Measurements from ENCODE around the gene KRT75.

Gene KRT75

DNA sequence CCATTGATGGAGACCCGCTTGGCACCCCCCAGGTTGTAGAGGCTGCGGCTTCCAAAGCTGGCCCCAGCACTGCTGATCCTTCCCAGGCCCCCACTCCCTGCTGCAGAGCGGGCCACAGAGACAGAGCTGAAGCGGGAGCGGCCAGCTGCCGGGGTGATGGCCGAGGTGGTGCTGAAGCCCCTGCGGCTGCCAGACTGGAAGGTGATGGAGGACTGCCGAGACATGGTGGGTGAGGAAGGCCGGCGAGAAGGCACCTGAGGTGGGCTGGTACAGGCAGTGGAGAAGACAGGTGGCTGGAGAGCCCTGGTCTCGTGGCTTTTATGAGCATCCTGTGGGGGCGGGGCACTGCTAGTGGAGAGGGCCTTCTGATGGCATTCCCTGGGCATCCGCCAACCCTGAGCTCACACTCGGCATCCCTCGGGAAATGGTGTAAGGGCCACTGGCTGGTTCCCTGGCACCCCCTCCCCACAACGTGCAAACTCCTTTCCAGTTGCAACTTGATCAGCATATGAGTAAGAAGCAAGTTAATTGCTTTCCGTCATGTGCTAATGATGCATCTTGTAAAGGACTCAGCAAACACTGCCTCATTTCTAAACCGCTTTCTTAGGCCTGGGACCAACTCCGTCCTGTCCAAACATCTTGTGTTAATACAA lies at the start of gene KRT75:
TSS of gene KRT75 (minus strand) at position 291 of the 653 bp plus-strand sequence. CDS start at position 224, 67 bp downstream.
- H3K9ac ChIP-seq (ENCODE audit: low read length), result no peak within 1 kb of the TSS

DNA sequence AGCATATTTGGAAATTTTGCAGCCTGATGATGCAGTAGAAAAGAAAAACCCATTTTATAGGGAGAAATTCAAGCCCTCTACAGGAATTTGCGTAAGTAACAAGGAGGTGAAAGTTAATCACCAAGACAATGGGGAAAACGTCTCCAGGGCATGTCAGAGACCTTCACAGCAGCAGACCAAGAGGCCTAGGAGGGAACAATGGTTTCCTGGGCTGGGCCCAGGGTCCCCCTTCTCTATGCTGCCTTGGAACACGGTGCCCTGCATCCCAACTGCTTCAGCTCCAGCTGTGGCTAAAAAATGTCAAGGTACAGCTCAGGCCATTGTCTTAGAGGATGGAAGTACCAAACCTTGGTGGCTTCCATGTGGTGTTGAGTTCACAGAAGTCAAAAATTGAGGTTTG lies 45.9 kb upstream of the KRT75 start:
- Histone ChIP-seq H3K4me3 (ENCODE audit: low read depth, low read length) (no peak overlapping the region), H3K36me3 (ENCODE audit: control insufficient read depth, insufficient read depth, low read length) (no peaks in the 10 kb centered on the region), H3K9ac (ENCODE audit: low read length) (no peak overlapping the region), H3K27me3 (ENCODE audit: control insufficient read depth, insufficient read depth, low read length) (no peaks in the 10 kb centered on the region), H3K9me3 (ENCODE audit: control insufficient read depth, insufficient read depth, low read depth, low read length) (peaks cover 34% of the 10 kb centered on the region), H3K4me1 (ENCODE audit: control insufficient read depth, insufficient read depth, low read length) (no peaks in the 10 kb centered on the region), H3K27ac (ENCODE audit: low read depth, low read length) (no peak overlapping the region)

More for the DNA sequence above, at the start of gene KRT75:
- no peaks in the 10 kb centered on the region for H3K36me3 ChIP-seq (ENCODE audit: control insufficient read depth, insufficient read depth, low read length)
- no peaks in the 10 kb centered on the region for H3K9me3 ChIP-seq (ENCODE audit: control insufficient read depth, insufficient read depth, low read depth, low read length)
- peaks cover 5% of the 10 kb centered on the region for H3K4me1 ChIP-seq (ENCODE audit: control insufficient read depth, insufficient read depth, low read length)
- H3K27me3 ChIP-seq (ENCODE audit: control insufficient read depth, insufficient read depth, low read length), result peaks cover 10% of the 10 kb centered on the region; the same call in 1 of the 2 replicates
- H3K4me3 ChIP-seq (ENCODE audit: low read depth, low read length), result no peak within 1 kb of the TSS
- no peak within 1 kb of the TSS for H3K27ac ChIP-seq (ENCODE audit: low read depth, low read length)

DNA sequence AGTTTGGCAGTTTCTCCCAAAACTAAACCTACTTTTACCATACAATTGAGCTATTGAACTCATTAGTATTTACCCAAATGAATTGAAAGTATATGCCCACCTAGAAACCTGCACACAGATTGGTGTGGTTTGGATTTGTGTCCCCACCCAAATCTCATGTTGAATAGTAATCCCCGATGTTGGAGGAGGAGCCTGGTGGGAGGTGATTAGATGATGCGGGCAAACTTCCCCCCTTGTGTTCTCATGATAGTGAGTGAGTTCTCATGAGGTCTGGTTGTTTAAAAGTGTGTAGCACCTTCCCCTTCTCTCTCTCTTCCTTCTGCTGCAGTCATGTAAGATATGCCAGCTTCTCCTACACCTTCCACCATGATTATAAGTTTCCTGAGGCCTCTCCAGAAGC lies 43.5 kb upstream of the KRT75 start:
- no peak overlapping the region for H3K9ac ChIP-seq (ENCODE audit: low read length)
- no peaks in the 10 kb centered on the region for H3K27me3 ChIP-seq (ENCODE audit: control insufficient read depth, insufficient read depth, low read length)
- H3K9me3 ChIP-seq (ENCODE audit: control insufficient read depth, insufficient read depth, low read depth, low read length), result peaks cover 34% of the 10 kb centered on the region
- H3K36me3 ChIP-seq (ENCODE audit: control insufficient read depth, insufficient read depth, low read length), result no peaks in the 10 kb centered on the region
- H3K4me1 ChIP-seq (ENCODE audit: control insufficient read depth, insufficient read depth, low read length), result no peaks in the 10 kb centered on the region
- no peak overlapping the region for H3K27ac ChIP-seq (ENCODE audit: low read depth, low read length)
- H3K4me3 ChIP-seq (ENCODE audit: low read depth, low read length), result no peak overlapping the region

DNA sequence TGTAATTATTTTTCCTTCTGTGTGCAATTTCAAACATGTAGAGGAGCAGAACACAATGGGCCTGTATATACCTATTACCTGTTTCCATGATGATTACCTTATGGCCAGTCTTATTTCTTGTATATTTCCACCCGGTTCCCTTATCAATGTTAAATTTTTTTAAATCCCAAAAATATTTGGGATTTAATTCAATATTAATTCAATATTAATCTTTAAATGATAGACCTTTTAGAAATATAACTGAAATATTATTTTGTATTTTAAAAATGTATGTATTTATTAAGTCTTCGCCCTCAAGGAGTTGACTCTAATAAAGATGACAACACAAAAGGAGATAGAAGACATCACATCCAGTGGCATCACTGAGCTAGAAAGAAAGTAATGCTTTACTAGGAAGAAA lies 40.0 kb upstream of the KRT75 start:
- H3K27ac ChIP-seq (ENCODE audit: low read depth, low read length), result no peak overlapping the region
- H3K9ac ChIP-seq (ENCODE audit: low read length), result no peak overlapping the region
- no peaks in the 10 kb centered on the region for H3K27me3 ChIP-seq (ENCODE audit: control insufficient read depth, insufficient read depth, low read length)
- no peak overlapping the region for H3K4me3 ChIP-seq (ENCODE audit: low read depth, low read length)
- H3K36me3 ChIP-seq (ENCODE audit: control insufficient read depth, insufficient read depth, low read length), result no peaks in the 10 kb centered on the region
- H3K4me1 ChIP-seq (ENCODE audit: control insufficient read depth, insufficient read depth, low read length), result no peaks in the 10 kb centered on the region
- H3K9me3 ChIP-seq (ENCODE audit: control insufficient read depth, insufficient read depth, low read depth, low read length), result peaks cover 36% of the 10 kb centered on the region

DNA sequence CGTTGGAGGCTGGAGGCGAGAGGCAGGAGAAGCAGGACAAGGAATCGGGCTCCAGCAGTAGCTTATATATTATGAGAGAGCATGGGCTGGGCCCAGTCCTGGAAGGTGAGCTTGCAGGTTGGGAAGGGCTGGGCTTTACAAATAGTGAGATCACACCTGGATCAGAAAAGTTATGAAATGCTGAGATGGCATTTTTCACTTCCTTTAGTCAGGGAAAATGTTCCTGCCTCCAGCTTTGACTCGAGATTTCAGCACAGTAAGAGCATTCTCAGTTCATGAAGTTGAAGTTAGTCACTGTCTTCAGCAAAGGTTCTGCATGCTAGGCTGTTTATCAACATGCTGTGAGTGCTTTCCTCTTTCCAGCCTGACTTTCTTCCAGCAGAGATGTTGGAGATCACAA lies 39.6 kb upstream of the KRT75 start, which contains the start of gene KRT6C:
TSS of gene KRT6C (minus strand) at position 38 of the 400 bp plus-strand sequence. CDS start 68 bp downstream, outside the sequence.
- Histone ChIP-seq H3K36me3 (ENCODE audit: control insufficient read depth, insufficient read depth, low read length) (no peaks in the 10 kb centered on the region), H3K27ac (ENCODE audit: low read depth, low read length) (no peak within 1 kb of the TSS), H3K9me3 (ENCODE audit: control insufficient read depth, insufficient read depth, low read depth, low read length) (peaks cover 32% of the 10 kb centered on the region), H3K9ac (ENCODE audit: low read length) (no peak within 1 kb of the TSS), H3K27me3 (ENCODE audit: control insufficient read depth, insufficient read depth, low read length) (no peaks in the 10 kb centered on the region), H3K4me1 (ENCODE audit: control insufficient read depth, insufficient read depth, low read length) (no peaks in the 10 kb centered on the region), H3K4me3 (ENCODE audit: low read depth, low read length) (no peak within 1 kb of the TSS)

DNA sequence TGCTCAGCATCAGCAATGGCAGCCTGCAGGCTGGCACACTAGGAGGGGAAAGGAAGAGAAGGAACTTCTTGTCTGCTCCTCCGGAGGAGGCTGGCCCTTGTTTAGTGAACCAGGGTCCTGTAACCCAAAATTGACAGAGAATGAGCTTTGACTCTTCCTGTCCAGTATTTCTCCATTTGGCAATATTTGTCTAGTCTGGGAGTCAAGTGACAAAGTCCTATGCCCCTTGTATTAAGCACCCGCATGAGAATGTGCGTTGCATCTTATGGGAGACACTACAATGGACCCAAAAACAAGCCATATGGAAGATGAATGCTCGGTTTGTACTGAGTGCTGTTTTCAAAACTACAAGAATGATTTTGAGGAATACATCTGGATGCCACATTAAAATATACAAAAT lies 35.7 kb upstream of the KRT75 start:
- Histone ChIP-seq H3K4me1 (ENCODE audit: control insufficient read depth, insufficient read depth, low read length) (no peaks in the 10 kb centered on the region), H3K9me3 (ENCODE audit: control insufficient read depth, insufficient read depth, low read depth, low read length) (peaks cover 13% of the 10 kb centered on the region), H3K27ac (ENCODE audit: low read depth, low read length) (no peak overlapping the region), H3K4me3 (ENCODE audit: low read depth, low read length) (no peak overlapping the region), H3K27me3 (ENCODE audit: control insufficient read depth, insufficient read depth, low read length) (no peaks in the 10 kb centered on the region), H3K9ac (ENCODE audit: low read length) (no peak overlapping the region), H3K36me3 (ENCODE audit: control insufficient read depth, insufficient read depth, low read length) (no peaks in the 10 kb centered on the region)

DNA sequence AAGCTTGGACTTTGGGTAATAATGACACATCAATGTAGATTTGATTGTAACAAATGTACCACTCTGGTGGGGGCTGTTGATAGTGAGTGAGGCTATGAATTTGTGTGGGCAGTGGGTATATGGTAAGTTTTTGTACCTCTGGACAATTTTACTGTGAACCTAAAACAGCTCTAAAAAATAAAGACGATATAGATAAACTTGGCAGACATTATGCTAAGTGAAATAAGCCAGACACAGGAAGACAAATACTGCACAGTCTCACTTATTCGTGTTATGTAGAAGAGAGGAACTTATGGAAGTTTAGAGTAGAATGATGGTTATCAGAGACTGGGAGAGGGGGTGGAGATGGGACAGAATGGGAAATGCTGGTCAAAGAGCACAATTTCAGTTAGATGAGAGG lies 30.7 kb upstream of the KRT75 start:
- H3K9ac ChIP-seq (ENCODE audit: low read length), result no peak overlapping the region
- H3K4me1 ChIP-seq (ENCODE audit: control insufficient read depth, insufficient read depth, low read length), result no peaks in the 10 kb centered on the region
- H3K9me3 ChIP-seq (ENCODE audit: control insufficient read depth, insufficient read depth, low read depth, low read length), result peaks cover 4% of the 10 kb centered on the region; the same call in 1 of the 2 replicates
- H3K36me3 ChIP-seq (ENCODE audit: control insufficient read depth, insufficient read depth, low read length), result no peaks in the 10 kb centered on the region
- no peaks in the 10 kb centered on the region for H3K27me3 ChIP-seq (ENCODE audit: control insufficient read depth, insufficient read depth, low read length)
- no peak overlapping the region for H3K4me3 ChIP-seq (ENCODE audit: low read depth, low read length)
- H3K27ac ChIP-seq (ENCODE audit: low read depth, low read length), result no peak overlapping the region

DNA sequence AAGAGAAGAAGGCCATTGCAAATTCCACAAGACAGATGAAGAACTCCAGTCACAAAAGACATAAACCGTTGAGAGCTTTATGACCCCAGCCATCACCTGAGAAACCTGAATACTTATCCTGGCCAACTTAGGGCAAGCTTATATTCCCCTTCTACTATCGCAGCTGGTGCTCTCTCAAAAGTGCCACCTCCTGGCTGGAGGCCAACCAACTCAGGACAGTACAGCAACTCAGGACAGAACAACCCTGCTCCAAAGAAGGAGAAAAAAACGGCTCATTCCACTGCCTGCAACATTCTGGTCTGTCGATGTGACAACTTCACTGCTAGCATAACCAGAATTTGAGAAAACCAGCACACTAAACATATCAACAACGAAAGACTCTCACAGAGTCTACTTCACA lies 27.5 kb upstream of the KRT75 start:
- Histone ChIP-seq H3K4me1 (ENCODE audit: control insufficient read depth, insufficient read depth, low read length) (no peaks in the 10 kb centered on the region), H3K27me3 (ENCODE audit: control insufficient read depth, insufficient read depth, low read length) (no peaks in the 10 kb centered on the region), H3K4me3 (ENCODE audit: low read depth, low read length) (no peak overlapping the region), H3K9ac (ENCODE audit: low read length) (no peak overlapping the region), H3K36me3 (ENCODE audit: control insufficient read depth, insufficient read depth, low read length) (no peaks in the 10 kb centered on the region), H3K27ac (ENCODE audit: low read depth, low read length) (no peak overlapping the region), H3K9me3 (ENCODE audit: control insufficient read depth, insufficient read depth, low read depth, low read length) (peaks cover 3% of the 10 kb centered on the region; the same call in 1 of the 2 replicates)

DNA sequence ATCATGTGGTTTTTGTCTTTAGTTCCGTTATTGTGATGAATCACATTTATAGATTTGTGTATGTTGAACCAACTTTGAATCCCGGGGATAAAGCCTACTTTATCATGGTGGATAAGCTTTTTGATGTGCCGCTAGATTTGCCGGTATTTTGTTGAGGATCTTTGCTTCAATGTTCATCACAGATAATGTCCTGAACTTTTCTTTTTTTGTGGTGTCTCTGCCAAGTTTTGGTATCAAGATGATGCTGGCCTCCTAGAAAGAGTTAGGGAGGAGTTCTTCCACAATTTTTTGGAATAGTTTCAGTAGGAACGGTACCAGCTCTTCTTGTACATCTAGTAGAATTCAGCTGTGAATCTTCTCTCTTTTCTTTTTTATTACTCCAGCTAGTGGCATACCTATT lies 24.7 kb upstream of the KRT75 start:
- no peak overlapping the region for H3K4me3 ChIP-seq (ENCODE audit: low read depth, low read length)
- H3K27me3 ChIP-seq (ENCODE audit: control insufficient read depth, insufficient read depth, low read length), result no peaks in the 10 kb centered on the region
- H3K9me3 ChIP-seq (ENCODE audit: control insufficient read depth, insufficient read depth, low read depth, low read length), result no peaks in the 10 kb centered on the region
- H3K4me1 ChIP-seq (ENCODE audit: control insufficient read depth, insufficient read depth, low read length), result peaks cover 9% of the 10 kb centered on the region; the same call in 1 of the 2 replicates
- no peak overlapping the region for H3K27ac ChIP-seq (ENCODE audit: low read depth, low read length)
- H3K9ac ChIP-seq (ENCODE audit: low read length), result no peak overlapping the region
- no peaks in the 10 kb centered on the region for H3K36me3 ChIP-seq (ENCODE audit: control insufficient read depth, insufficient read depth, low read length)

DNA sequence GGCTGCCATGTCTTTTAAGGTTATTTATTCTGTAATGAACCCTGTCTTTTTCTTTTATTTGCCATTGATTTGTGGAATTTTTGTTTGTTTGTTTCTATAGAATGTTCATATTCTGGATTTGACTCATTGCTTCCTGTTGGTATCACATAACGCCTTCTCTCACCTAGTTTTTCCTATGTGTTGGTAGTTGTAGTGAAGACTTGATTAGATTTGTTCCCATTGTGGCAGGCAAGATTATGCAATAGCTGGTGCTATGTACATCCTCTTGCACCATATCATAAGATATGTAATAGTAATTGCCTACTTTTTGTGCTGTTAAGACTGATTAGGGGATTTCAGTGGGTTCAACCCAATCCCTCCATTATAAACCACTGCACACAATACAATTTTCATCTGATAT lies 21.6 kb upstream of the KRT75 start:
- Histone ChIP-seq H3K9ac (ENCODE audit: low read length) (no peak overlapping the region), H3K27ac (ENCODE audit: low read depth, low read length) (no peak overlapping the region), H3K27me3 (ENCODE audit: control insufficient read depth, insufficient read depth, low read length) (no peaks in the 10 kb centered on the region), H3K4me3 (ENCODE audit: low read depth, low read length) (no peak overlapping the region), H3K9me3 (ENCODE audit: control insufficient read depth, insufficient read depth, low read depth, low read length) (no peaks in the 10 kb centered on the region), H3K4me1 (ENCODE audit: control insufficient read depth, insufficient read depth, low read length) (peaks cover 9% of the 10 kb centered on the region; the same call in 1 of the 2 replicates), H3K36me3 (ENCODE audit: control insufficient read depth, insufficient read depth, low read length) (no peaks in the 10 kb centered on the region)

DNA sequence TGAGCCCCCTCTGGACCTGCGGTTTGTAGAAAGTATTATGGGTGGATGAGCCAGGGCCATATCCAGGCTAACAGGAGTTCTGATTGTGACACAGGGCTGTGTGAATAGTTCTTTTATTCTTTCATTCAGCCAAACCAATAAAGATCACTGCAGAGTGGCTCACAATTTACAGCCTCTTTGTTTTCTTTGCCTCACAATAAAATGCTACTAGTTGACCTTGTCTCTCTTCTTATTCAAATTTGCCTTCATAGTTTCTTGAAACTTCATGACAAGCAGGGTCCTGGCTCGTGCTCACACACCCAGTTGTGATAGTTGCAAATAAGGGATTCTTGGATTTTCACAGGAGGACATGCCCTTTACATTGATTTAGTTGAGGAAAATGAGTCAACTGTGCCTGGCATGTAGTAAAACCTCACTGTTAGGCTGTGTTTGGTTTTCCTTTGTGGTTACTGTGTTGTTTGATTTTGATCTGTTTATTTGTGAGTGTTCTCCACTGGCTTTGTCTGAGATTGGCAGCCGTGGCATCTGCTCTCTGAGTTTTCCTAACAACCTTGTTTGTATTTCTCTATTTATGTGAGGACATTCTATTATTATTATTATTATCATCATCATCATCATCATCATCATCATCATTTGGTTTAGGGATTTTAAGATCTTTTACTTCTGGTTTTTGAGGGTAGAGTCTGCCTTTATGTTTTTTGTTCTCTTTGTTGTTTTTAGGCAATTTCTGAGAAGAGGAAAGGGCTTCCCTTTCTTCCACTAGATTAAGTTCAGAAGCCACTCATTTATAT lies 20.4 kb upstream of the KRT75 start:
- Histone ChIP-seq H3K9ac (ENCODE audit: low read length) (no peak overlapping the region), H3K4me1 (ENCODE audit: control insufficient read depth, insufficient read depth, low read length) (peaks cover 9% of the 10 kb centered on the region; the same call in 1 of the 2 replicates), H3K27ac (ENCODE audit: low read depth, low read length) (no peak overlapping the region), H3K9me3 (ENCODE audit: control insufficient read depth, insufficient read depth, low read depth, low read length) (no peaks in the 10 kb centered on the region), H3K4me3 (ENCODE audit: low read depth, low read length) (no peak overlapping the region), H3K36me3 (ENCODE audit: control insufficient read depth, insufficient read depth, low read length) (no peaks in the 10 kb centered on the region), H3K27me3 (ENCODE audit: control insufficient read depth, insufficient read depth, low read length) (no peaks in the 10 kb centered on the region)
